HCT116 (cell line): ENCODE results near the gene IL20RA. TPM values are rescaled to one million over a fixed set of nuclear protein-coding genes. Genes with fewer than 3 reads are reported as not detected.

Experiments used
- ATAC-seq: fragments of 200-7000 bp; cut with Tn5 transposase; 2 replicates; pipeline ENCODE4 v1.9.1; 2020; ENCODE audit warnings: mild to moderate bottlenecking, moderate library complexity
- BruUV-seq: library from RNA; stranded (reverse); fragments of 400-500 nt; replicated peaks from 2 replicates; lab custom pipeline; 2021; lab: Mats Ljungman, UMichigan
- CTCF ChIA-PET: fragments of 300-600 bp; sonication (Branson Sonifier 250); formaldehyde crosslinking; loops from one replicate; lab custom pipeline; 2021; ENCODE audit warnings: antibody characterized with exemption; lab: Charles Lee
- POLR2A ChIA-PET: fragments of 300-600, 350-600 bp; sonication (Branson Sonifier 250); formaldehyde crosslinking; loops from one replicate; lab custom pipeline; 2021; ENCODE audit warnings: antibody characterized with exemption; lab: Charles Lee
- RAD21 ChIA-PET, 2 experiments: fragments of 300-600 bp; sonication (Branson Sonifier 250); formaldehyde crosslinking; loops; one replicate each; lab custom pipeline; 2023; ENCODE audit warnings: low total read pairs in 2 of 2; ENCODE audit not compliant: uncharacterized antibody in 2 of 2, unreplicated experiment in 2 of 2, low non-redundant PET in 1 of 2; lab: Charles Lee
- DNase-seq: peaks from one replicate; pipeline ENCODE4 v3.0.0-alpha.2; 2010; ENCODE audit warnings: low read depth, low spot score
- H2AFZ ChIP-seq: fragments of 200-600 bp; shearing (Covaris generic), sonication (generic); 2 replicates; pipeline ENCODE4 v1.6.1; 2017; ENCODE audit warnings: low read depth, mixed run types, mixed read lengths, antibody characterized with exemption, low read length; ENCODE audit not compliant: poor library complexity, severe bottlenecking
- H3K27ac ChIP-seq: 2 replicates; pipeline ENCODE4 v1.5.1; 2012; ENCODE audit warnings: low read depth, low read length
- H3K27me3 ChIP-seq: fragments of 200-600 bp; sonication (generic); 2 replicates; pipeline ENCODE4 v1.6.1; 2016; ENCODE audit warnings: mixed run types, low read length, mixed read lengths; ENCODE audit not compliant: insufficient read depth
- H3K36me3 ChIP-seq, 2 experiments: fragments of 200-500 bp in 1 of 2; fragments of 200-600 bp in 1 of 2; sonication (Bioruptor generic) in 1 of 2; sonication (generic) in 1 of 2; 2 replicates each; pipeline versions ENCODE4 v1.5.1 to v1.6.1; 2014 to 2016; ENCODE audit warnings: low read length in 2 of 2, inconsistent platforms in 1 of 2, mixed read lengths in 1 of 2, mixed run types in 1 of 2; ENCODE audit not compliant: insufficient read depth in 2 of 2, control insufficient read depth in 1 of 2
- H3K4me1 ChIP-seq, 2 experiments: fragments of 200-600 bp in 1 of 2; sonication (generic) in 1 of 2; 2 replicates each; pipeline versions ENCODE4 v1.5.1 to v1.6.1; 2012 to 2017; ENCODE audit warnings: low read length in 2 of 2, inconsistent platforms in 1 of 2, mild to moderate bottlenecking in 1 of 2, mixed read lengths in 1 of 2, mixed run types in 1 of 2, moderate library complexity in 1 of 2; ENCODE audit not compliant: insufficient read depth in 2 of 2, control insufficient read depth in 1 of 2
- H3K4me2 ChIP-seq: fragments of 200-600 bp; sonication (generic); 2 replicates; pipeline ENCODE4 v1.6.1; 2017; ENCODE audit warnings: mixed run types, low read length, mixed read lengths
- H3K4me3 ChIP-seq, 2 experiments: fragments of 200-600 bp in 1 of 2; sonication (generic) in 1 of 2; replicated peaks in 1 of 2; 2 replicates each; pipeline ENCODE4 v1.5.1; 2011 to 2016; ENCODE audit warnings: low read length in 2 of 2, control low read depth in 1 of 2, low read depth in 1 of 2, mild to moderate bottlenecking in 1 of 2, mixed read lengths in 1 of 2, mixed run types in 1 of 2
- H3K79me2 ChIP-seq: fragments of 200-600 bp; sonication (generic); 2 replicates; pipeline ENCODE4 v1.6.1; 2017; ENCODE audit warnings: mild to moderate bottlenecking, mixed run types, low read length, moderate library complexity, mixed read lengths; ENCODE audit not compliant: insufficient read depth
- H3K9ac ChIP-seq: fragments of 200-600 bp; sonication (generic); 2 replicates; pipeline ENCODE4 v1.6.1; 2016; ENCODE audit warnings: low read length, mixed read lengths
- H3K9me2 ChIP-seq: fragments of 200-600 bp; sonication (generic), shearing (Covaris generic); 2 replicates; pipeline ENCODE4 v1.6.1; 2017; ENCODE audit warnings: mixed run types, mild to moderate bottlenecking, moderate library complexity; ENCODE audit not compliant: insufficient read depth
- H3K9me3 ChIP-seq, 2 experiments: fragments of 200-500 bp in 1 of 2; fragments of 200-600 bp in 1 of 2; sonication (Bioruptor generic) in 1 of 2; sonication (generic) in 1 of 2; 2 replicates each; pipeline ENCODE4 v1.6.1; 2014 to 2017; ENCODE audit warnings: low read length in 2 of 2, mixed read lengths in 2 of 2, inconsistent platforms in 1 of 2, low read depth in 1 of 2, mild to moderate bottlenecking in 1 of 2, mixed run types in 1 of 2, moderate library complexity in 1 of 2; ENCODE audit not compliant: control insufficient read depth in 1 of 2, insufficient read depth in 1 of 2
- H4K20me1 ChIP-seq: fragments of 200-600 bp; sonication (generic), shearing (Covaris generic); 2 replicates; pipeline ENCODE4 v1.6.1; 2017; ENCODE audit warnings: mixed run types, mild to moderate bottlenecking, moderate library complexity; ENCODE audit not compliant: insufficient read depth
- CBX3 ChIP-seq: IDR thresholded peaks from 2 replicates; pipeline ENCODE4 v1.6.1; 2012; ENCODE audit warnings: low read depth
- CEBPB ChIP-seq: IDR thresholded peaks from 2 replicates; pipeline ENCODE4 v1.6.1; 2012; ENCODE audit warnings: low read depth
- EGR1 ChIP-seq: IDR thresholded peaks from 2 replicates; pipeline ENCODE4 v1.6.1; 2012; ENCODE audit warnings: low read depth
- ELF1 ChIP-seq: IDR thresholded peaks from 2 replicates; pipeline ENCODE4 v1.6.1; 2012; ENCODE audit warnings: low read depth, borderline replicate concordance
- EZH2 ChIP-seq: fragments of 200-600 bp; sonication (generic); IDR thresholded peaks from 2 replicates; pipeline ENCODE4 v1.6.1; 2017; ENCODE audit warnings: antibody characterized with exemption, mixed run types
- EZH2phosphoT487 ChIP-seq: fragments of 200-600 bp; IDR thresholded peaks from 2 replicates; pipeline ENCODE4 v1.6.1; 2018; ENCODE audit warnings: antibody characterized with exemption, borderline replicate concordance
- FOSL1 ChIP-seq: IDR thresholded peaks from 2 replicates; pipeline ENCODE4 v1.6.1; 2012; ENCODE audit warnings: low read depth
- POLR2A ChIP-seq: IDR thresholded peaks from 2 replicates; pipeline ENCODE4 v1.7.0; 2011; ENCODE audit warnings: borderline replicate concordance; ENCODE audit not compliant: insufficient read depth, insufficient read length; ENCODE audit errors: extremely low read depth
- POLR2AphosphoS5 ChIP-seq: IDR thresholded peaks from 2 replicates; pipeline ENCODE4 v1.6.1; 2011; ENCODE audit warnings: mild to moderate bottlenecking, low read depth, low read length, moderate library complexity
- RAD21 ChIP-seq: IDR thresholded peaks from 2 replicates; pipeline ENCODE4 v1.6.1; 2012; ENCODE audit warnings: low read depth, mild to moderate bottlenecking
- SIN3A ChIP-seq: IDR thresholded peaks from 2 replicates; pipeline ENCODE4 v1.6.1; 2012; ENCODE audit warnings: low read depth
- SP1 ChIP-seq: IDR thresholded peaks from 2 replicates; pipeline ENCODE4 v1.6.1; 2012; ENCODE audit warnings: low read depth
- SRF ChIP-seq: IDR thresholded peaks from 2 replicates; pipeline ENCODE4 v1.6.1; 2012; ENCODE audit warnings: low read depth
- YY1 ChIP-seq: IDR thresholded peaks from 2 replicates; pipeline ENCODE4 v1.6.1; 2011; ENCODE audit warnings: low read length, low read depth, moderate library complexity, mild to moderate bottlenecking; ENCODE audit not compliant: insufficient replicate concordance; ENCODE audit errors: extremely low read depth
- ZFX ChIP-seq: fragments of 450-650 bp; IDR thresholded peaks from 2 replicates; pipeline ENCODE4 v1.6.1; 2017
- intact Hi-C: fragments of 100-400 bp; cut with micrococcal nuclease; formaldehyde crosslinking; loops from 2 replicates; pipeline ENCODE4 v1.10.0; 2022
- total RNA-seq: library from RNA; stranded (reverse); gene quantifications from one replicate; pipeline ENCODE4 v1.2.1, GENCODE V29; 2021; ENCODE audit not compliant: unreplicated experiment
- TF ChIP-seq, protein P1 (sequence below): IDR thresholded peaks from 2 replicates; pipeline ENCODE4 v1.6.1; 2012
- TF ChIP-seq, protein P2 (sequence below): IDR thresholded peaks from 2 replicates; pipeline ENCODE4 v1.6.1; 2011; ENCODE audit warnings: mild to moderate bottlenecking, low read length, moderate library complexity; ENCODE audit not compliant: insufficient replicate concordance; ENCODE audit errors: extremely low read depth
- TF ChIP-seq, protein P3 (sequence below), 3 experiments: fragments of 200-600 bp in 1 of 3; sonication (generic) in 1 of 3; IDR thresholded peaks in 2 of 3; conservative IDR thresholded peaks in 1 of 3; 2 replicates each; pipeline ENCODE4 v1.5.1; 2012 to 2017; ENCODE audit warnings: low read depth in 2 of 3, low read length in 2 of 3, antibody characterized with exemption in 1 of 3, borderline replicate concordance in 1 of 3, control low read depth in 1 of 3, mild to moderate bottlenecking in 1 of 3, mixed read lengths in 1 of 3, mixed run types in 1 of 3, moderate library complexity in 1 of 3; ENCODE audit not compliant: insufficient read depth in 1 of 3

Gene IL20RA
- total RNA-seq, 1 experiment from 2014 or later: 1.1 TPM

DNA sequence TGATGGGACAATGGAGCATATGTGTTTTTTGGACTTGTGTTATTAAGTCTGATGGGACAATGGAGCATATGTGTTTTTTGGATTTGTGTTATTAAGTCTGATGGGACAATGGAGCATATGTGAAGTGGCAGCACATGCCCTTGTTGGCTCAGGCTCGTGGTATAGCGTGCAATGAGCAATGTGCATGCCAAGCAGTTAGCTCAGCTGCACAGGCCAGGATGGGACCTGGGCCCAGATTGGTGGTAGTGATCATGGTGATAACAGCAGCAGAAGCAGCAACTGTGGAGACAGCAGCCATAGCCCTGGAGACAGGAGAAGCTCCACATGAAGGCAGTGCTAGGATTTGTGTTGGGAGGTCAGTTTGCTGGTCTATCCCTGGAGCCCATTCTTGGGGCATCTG, 61.1 kb downstream of the IL20RA start:
- H3K36me3 ChIP-seq: no peaks in the 10 kb centered on the region
- TF ChIP-seq FOSL1: no peak
- TF ChIP-seq RAD21: no peak
- TF ChIP-seq SRF: no peak
- no peaks in the 10 kb centered on the region for H4K20me1 ChIP-seq
- no peak for DNase-seq
- RAD21 ChIA-PET: no interaction called here
- H3K27ac ChIP-seq: no peak overlapping the region
- no peak for ATAC-seq
- no peaks in the 10 kb centered on the region for H3K9me3 ChIP-seq
- intact Hi-C loops: no loop called here
- no peaks in the 10 kb centered on the region for H3K79me2 ChIP-seq
- H3K9me2 ChIP-seq: no peaks in the 10 kb centered on the region
- H3K4me1 ChIP-seq: no peaks in the 10 kb centered on the region
- CTCF ChIA-PET: interaction anchor here (0.8 kb wide), 1 partner anchor 12 kb away, joined by 3 read pairs; no protein-coding TSS in a partner anchor
- H3K4me2 ChIP-seq: no peak overlapping the region
- no TSS peak for BruUV-seq
- no peak overlapping the region for H3K9ac ChIP-seq
- H3K27me3 ChIP-seq: no peaks in the 10 kb centered on the region
- no peak overlapping the region for H3K4me3 ChIP-seq
- POLR2A ChIA-PET: no interaction called here
- H2AFZ ChIP-seq: no peak overlapping the region

DNA sequence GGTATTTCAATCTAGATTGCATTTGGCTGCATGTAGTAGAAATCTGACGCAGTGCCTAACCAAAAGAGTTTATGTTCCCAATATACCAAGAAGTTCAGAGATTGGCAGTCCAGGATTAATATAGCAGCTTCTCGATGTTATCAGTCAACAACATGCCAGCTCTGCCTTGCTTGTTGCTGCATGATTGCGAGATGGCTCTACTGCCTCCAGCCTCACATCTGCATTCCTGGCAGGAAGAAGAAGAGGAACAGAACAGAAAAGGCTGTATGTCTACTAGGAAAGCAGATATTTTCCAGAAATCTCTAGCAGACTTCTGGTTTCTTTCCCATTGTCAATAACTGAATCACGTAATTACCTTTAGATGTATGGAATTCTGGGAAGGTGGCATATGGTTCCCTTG, 61.8 kb downstream of the IL20RA start:
- ATAC-seq: no peak
- Histone ChIP-seq H3K27me3 (no peaks in the 10 kb centered on the region), H4K20me1 (no peaks in the 10 kb centered on the region), H3K4me2 (no peak overlapping the region), H3K9me2 (no peaks in the 10 kb centered on the region), H3K36me3 (no peaks in the 10 kb centered on the region), H3K79me2 (no peaks in the 10 kb centered on the region), H3K9me3 (no peaks in the 10 kb centered on the region), H3K4me1 (no peaks in the 10 kb centered on the region), H3K9ac (no peak overlapping the region), H3K27ac (no peak overlapping the region), H2AFZ (no peak overlapping the region), H3K4me3 (no peak overlapping the region)
- POLR2A ChIA-PET: no interaction called here
- CTCF ChIA-PET: no interaction called here
- intact Hi-C loops: no loop called here
- DNase-seq: no peak
- BruUV-seq: no TSS peak
- TF ChIP-seq EGR1 (no peak), CBX3 (no peak), POLR2A (no peak), SP1 (no peak), RAD21 (no peak), CEBPB (no peak), EZH2phosphoT487 (no peak), POLR2AphosphoS5 (no peak), SRF (no peak), ELF1 (no peak), EZH2 (no peak), SIN3A (no peak), ZFX (no peak), YY1 (no peak), FOSL1 (no peak)
- TF ChIP-seq, protein P1, sequence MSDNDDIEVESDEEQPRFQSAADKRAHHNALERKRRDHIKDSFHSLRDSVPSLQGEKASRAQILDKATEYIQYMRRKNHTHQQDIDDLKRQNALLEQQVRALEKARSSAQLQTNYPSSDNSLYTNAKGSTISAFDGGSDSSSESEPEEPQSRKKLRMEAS: no peak
- TF ChIP-seq, protein P2, sequence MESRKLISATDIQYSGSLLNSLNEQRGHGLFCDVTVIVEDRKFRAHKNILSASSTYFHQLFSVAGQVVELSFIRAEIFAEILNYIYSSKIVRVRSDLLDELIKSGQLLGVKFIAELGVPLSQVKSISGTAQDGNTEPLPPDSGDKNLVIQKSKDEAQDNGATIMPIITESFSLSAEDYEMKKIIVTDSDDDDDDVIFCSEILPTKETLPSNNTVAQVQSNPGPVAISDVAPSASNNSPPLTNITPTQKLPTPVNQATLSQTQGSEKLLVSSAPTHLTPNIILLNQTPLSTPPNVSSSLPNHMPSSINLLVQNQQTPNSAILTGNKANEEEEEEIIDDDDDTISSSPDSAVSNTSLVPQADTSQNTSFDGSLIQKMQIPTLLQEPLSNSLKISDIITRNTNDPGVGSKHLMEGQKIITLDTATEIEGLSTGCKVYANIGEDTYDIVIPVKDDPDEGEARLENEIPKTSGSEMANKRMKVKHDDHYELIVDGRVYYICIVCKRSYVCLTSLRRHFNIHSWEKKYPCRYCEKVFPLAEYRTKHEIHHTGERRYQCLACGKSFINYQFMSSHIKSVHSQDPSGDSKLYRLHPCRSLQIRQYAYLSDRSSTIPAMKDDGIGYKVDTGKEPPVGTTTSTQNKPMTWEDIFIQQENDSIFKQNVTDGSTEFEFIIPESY: no peak
- TF ChIP-seq, protein P3, sequence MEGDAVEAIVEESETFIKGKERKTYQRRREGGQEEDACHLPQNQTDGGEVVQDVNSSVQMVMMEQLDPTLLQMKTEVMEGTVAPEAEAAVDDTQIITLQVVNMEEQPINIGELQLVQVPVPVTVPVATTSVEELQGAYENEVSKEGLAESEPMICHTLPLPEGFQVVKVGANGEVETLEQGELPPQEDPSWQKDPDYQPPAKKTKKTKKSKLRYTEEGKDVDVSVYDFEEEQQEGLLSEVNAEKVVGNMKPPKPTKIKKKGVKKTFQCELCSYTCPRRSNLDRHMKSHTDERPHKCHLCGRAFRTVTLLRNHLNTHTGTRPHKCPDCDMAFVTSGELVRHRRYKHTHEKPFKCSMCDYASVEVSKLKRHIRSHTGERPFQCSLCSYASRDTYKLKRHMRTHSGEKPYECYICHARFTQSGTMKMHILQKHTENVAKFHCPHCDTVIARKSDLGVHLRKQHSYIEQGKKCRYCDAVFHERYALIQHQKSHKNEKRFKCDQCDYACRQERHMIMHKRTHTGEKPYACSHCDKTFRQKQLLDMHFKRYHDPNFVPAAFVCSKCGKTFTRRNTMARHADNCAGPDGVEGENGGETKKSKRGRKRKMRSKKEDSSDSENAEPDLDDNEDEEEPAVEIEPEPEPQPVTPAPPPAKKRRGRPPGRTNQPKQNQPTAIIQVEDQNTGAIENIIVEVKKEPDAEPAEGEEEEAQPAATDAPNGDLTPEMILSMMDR (IDR thresholded peaks at IDR 0.05 in 2 of 3, conservative IDR thresholded peaks at IDR 0.05 in 1 of 3; ENCODE audit: borderline replicate concordance in 1 of 3, insufficient read depth in 1 of 3, low read depth in 2 of 3, low read length in 2 of 3): no peak
- RAD21 ChIA-PET: no interaction called here
